GM12878 (cell line): Measurements from ENCODE around the gene METTL27. TPM values are rescaled to one million over a fixed set of nuclear protein-coding genes. Genes with fewer than 3 reads are reported as not detected.

Experiments used
- ATAC-seq: fragments of 200-7000 bp; cut with Tn5 transposase; 3 replicates; pipeline ENCODE4 v1.9.1; 2020; ENCODE audit warnings: mild to moderate bottlenecking, moderate library complexity
- BruUV-seq: library from RNA; stranded (reverse); fragments of 400-500 nt; replicated peaks from 2 replicates; lab custom pipeline; 2021; lab: Mats Ljungman, UMichigan
- CTCF ChIA-PET: fragments of 300-600 bp; sonication (Branson Sonifier 250); formaldehyde crosslinking; extraction: SDS; loops from one replicate; lab custom pipeline; 2021; ENCODE audit warnings: inconsistent platforms; lab: Yijun Ruan, JAX
- POLR2A ChIA-PET: fragments of 350-600 bp; formaldehyde crosslinking; extraction: SDS; loops from one replicate; lab custom pipeline; 2021; ENCODE audit warnings: inconsistent platforms; lab: Charles Lee
- RAD21 ChIA-PET: fragments of 300-600 bp; sonication (Branson Sonifier 250); formaldehyde crosslinking; loops from one replicate; lab custom pipeline; 2023; ENCODE audit warnings: antibody characterized with exemption; ENCODE audit not compliant: unreplicated experiment; lab: Charles Lee
- SMC1A ChIA-PET: fragments of 300-600 bp; sonication (Branson Sonifier 250); formaldehyde crosslinking; loops from one replicate; lab custom pipeline; 2023; ENCODE audit not compliant: unreplicated experiment, uncharacterized antibody; lab: Charles Lee
- DNase-seq: peaks from one replicate; pipeline ENCODE4 v3.0.0-alpha.2; 2011; ENCODE audit warnings: low read depth, low spot score
- FAIRE-seq: peaks from 3 replicates; lab custom pipeline; 2011; peaks lifted over from hg19 to GRCh38; lab: Jason Lieb, UNC
- H2AFZ ChIP-seq: 2 replicates; pipeline ENCODE4 v1.6.0; 2011; ENCODE audit warnings: low read depth, low read length, control low read depth; ENCODE audit not compliant: control insufficient read depth
- H3K27ac ChIP-seq: 2 replicates; pipeline ENCODE4 v1.5.1; 2011; ENCODE audit warnings: control low read depth; ENCODE audit not compliant: control insufficient read depth, insufficient read depth
- H3K27me3 ChIP-seq, 2 experiments: replicated peaks in 1 of 2; 2 replicates each; pipeline versions ENCODE4 v1.6.0 to v1.6.1; 2011; ENCODE audit warnings: low read length in 1 of 2; ENCODE audit not compliant: control insufficient read depth in 2 of 2, insufficient read depth in 2 of 2
- H3K36me3 ChIP-seq, 2 experiments: 2 replicates each; pipeline ENCODE4 v1.5.1; 2011; ENCODE audit warnings: low read length in 1 of 2; ENCODE audit not compliant: control insufficient read depth in 2 of 2, insufficient read depth in 2 of 2
- H3K4me1 ChIP-seq: 2 replicates; pipeline ENCODE4 v1.6.1; 2011; ENCODE audit warnings: mild to moderate bottlenecking, low read length, moderate library complexity, mixed read lengths; ENCODE audit not compliant: control insufficient read depth, insufficient read depth
- H3K4me2 ChIP-seq: 2 replicates; pipeline ENCODE4 v1.6.0; 2011; ENCODE audit warnings: control low read depth; ENCODE audit not compliant: control insufficient read depth, insufficient read depth
- H3K4me3 ChIP-seq: fragments of 200-600 bp; sonication (generic); 2 replicates; pipeline ENCODE4 v1.5.1; 2016
- H3K79me2 ChIP-seq: 2 replicates; pipeline ENCODE4 v1.6.0; 2011; ENCODE audit warnings: low read length; ENCODE audit not compliant: control insufficient read depth, insufficient read depth
- H3K9ac ChIP-seq: 2 replicates; pipeline ENCODE4 v1.8.0; 2011; ENCODE audit warnings: low read length, control low read depth, mixed read lengths; ENCODE audit not compliant: control insufficient read depth, insufficient read depth
- H3K9me3 ChIP-seq: replicated peaks from 3 replicates; pipeline ENCODE4 v1.5.1; 2011; ENCODE audit warnings: mild to moderate bottlenecking, low read length; ENCODE audit not compliant: control insufficient read depth, insufficient read depth
- H4K20me1 ChIP-seq: 2 replicates; pipeline ENCODE4 v1.6.0; 2011; ENCODE audit not compliant: control insufficient read depth, insufficient read depth
- CHD1 ChIP-seq: IDR thresholded peaks from 2 replicates; pipeline ENCODE4 v1.6.1; 2012; ENCODE audit warnings: low read depth, low read length, improper control_type of control experiment
- EZH2 ChIP-seq: IDR thresholded peaks from 2 replicates; pipeline ENCODE4 v1.6.1; 2012; ENCODE audit warnings: low read depth, mild to moderate bottlenecking, control low read depth, inconsistent platforms, low read length, borderline replicate concordance; ENCODE audit not compliant: control insufficient read depth
- KDM1A ChIP-seq: fragments of 200-600 bp; sonication (generic); IDR thresholded peaks from 2 replicates; pipeline ENCODE4 v1.6.1; 2016; ENCODE audit warnings: borderline replicate concordance
- SREBF2 ChIP-seq: IDR thresholded peaks from 2 replicates; pipeline ENCODE4 v1.6.1; 2012; ENCODE audit warnings: mild to moderate bottlenecking, low read length
- WGBS: methylation state at CpG from one replicate; pipeline ENCODE4 v1.1.6; 2016; ENCODE audit warnings: low lambda C conversion rate; ENCODE audit not compliant: insufficient replicate concordance, insufficient coverage; ENCODE audit errors: missing lambda C conversion rate; 5-methylcytosine and 5-hydroxymethylcytosine counted together
- in situ Hi-C: fragments of 300-500 bp; cut with MboI; formaldehyde crosslinking; loops from 9 replicates; pipeline ENCODE4 v1.14.3; 2018; ENCODE audit warnings: mixed read lengths
- intact Hi-C: fragments of 100-400 bp; cut with micrococcal nuclease; formaldehyde crosslinking; loops from one replicate; pipeline ENCODE4 v1.14.2; 2022; ENCODE audit not compliant: unreplicated experiment
- polyA plus RNA-seq, 11 experiments: library from polyadenylated mRNA; depleted of rRNA in 4 of 11; unstranded in 6 of 11; stranded (reverse) in 5 of 11; fragments of >200 nt; fragmentation: Nextera tagmentation in 4 of 11; fragmentation: Illumina TruSeq in 1 of 11; extraction: Ambion mirVana in 4 of 11; extraction: Trizol in 1 of 11; gene quantifications; 1 replicate in 1 of 11; 2 replicates in 10 of 11; pipeline versions ENCODE4 v1.2.1 to v1.2.3, GENCODE V29; 2011 to 2016; ENCODE audit warnings: inconsistent platforms in 2 of 11, missing spikeins in 2 of 11, low read depth in 1 of 11
- total RNA-seq, 4 experiments: library from RNA; depleted of rRNA in 3 of 4; stranded (reverse); fragments of >200 nt in 3 of 4; fragmentation: Illumina TruSeq in 1 of 4; extraction: Trizol in 1 of 4; gene quantifications; 2 replicates each; pipeline versions ENCODE4 v1.2.1 to v1.2.3, GENCODE V29; 2013 to 2021
- TF ChIP-seq, protein P1 (sequence below): fragments of 450-650 bp; IDR thresholded peaks from 2 replicates; pipeline ENCODE4 v1.6.1; 2016; ENCODE audit warnings: mild to moderate bottlenecking

Gene METTL27
- total and polyA plus RNA-seq, 10 of the 15 experiments (the other 5 are each of a cell fraction or from before 2014, with no cell fraction given) = 0.10 to 3.4 (median 0.68) TPM

- CTCF ChIA-PET = interaction anchor here (0.6 kb wide), 1 partner anchor 82 kb away, joined by 4 read pairs; no protein-coding TSS in a partner anchor
- FAIRE-seq (no peak), ATAC-seq (no peak), DNase-seq (no peak)
- no peaks in the 10 kb centered on the region for H3K9me3 ChIP-seq
- no peaks in the 10 kb centered on the region for H3K4me1 ChIP-seq
- SMC1A ChIA-PET = no interaction called here
- TF ChIP-seq CHD1 (no peak), SREBF2 (no peak), KDM1A (no peak), EZH2 (no peak)
- TF ChIP-seq, protein P1, sequence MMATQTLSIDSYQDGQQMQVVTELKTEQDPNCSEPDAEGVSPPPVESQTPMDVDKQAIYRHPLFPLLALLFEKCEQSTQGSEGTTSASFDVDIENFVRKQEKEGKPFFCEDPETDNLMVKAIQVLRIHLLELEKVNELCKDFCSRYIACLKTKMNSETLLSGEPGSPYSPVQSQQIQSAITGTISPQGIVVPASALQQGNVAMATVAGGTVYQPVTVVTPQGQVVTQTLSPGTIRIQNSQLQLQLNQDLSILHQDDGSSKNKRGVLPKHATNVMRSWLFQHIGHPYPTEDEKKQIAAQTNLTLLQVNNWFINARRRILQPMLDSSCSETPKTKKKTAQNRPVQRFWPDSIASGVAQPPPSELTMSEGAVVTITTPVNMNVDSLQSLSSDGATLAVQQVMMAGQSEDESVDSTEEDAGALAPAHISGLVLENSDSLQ = no peak
- in situ Hi-C loops (no loop called here), intact Hi-C loops (no loop called here)
- no peak overlapping the region for H3K9ac ChIP-seq
- no peaks in the 10 kb centered on the region for H3K36me3 ChIP-seq
- 27% methylated on average over 23 of the region's 25 CpGs for WGBS
- POLR2A ChIA-PET = no interaction called here
- RAD21 ChIA-PET = no interaction called here
- no peak overlapping the region for H2AFZ ChIP-seq
- H3K4me3 ChIP-seq = no peak overlapping the region
- H4K20me1 ChIP-seq = no peaks in the 10 kb centered on the region
- no TSS peak for BruUV-seq
- no peak overlapping the region for H3K27ac ChIP-seq
- H3K27me3 ChIP-seq = no peaks in the 10 kb centered on the region; a peak in 1 of 4 replicates
- no peaks in the 10 kb centered on the region for H3K79me2 ChIP-seq
- no peak overlapping the region for H3K4me2 ChIP-seq
Observed at GRCh38 chr7:73885975-73886798, 43.9 kb upstream of the METTL27 start.
